Naive thymus-derived CD4-positive, alpha-beta T cell (primary cell): ENCODE data around the gene LRBA. TPM values are rescaled to one million over a fixed set of nuclear protein-coding genes. Genes with fewer than 3 reads are reported as not detected.
A peak's percentile ranks its signal among the peaks of the same experiment; 100 is the strongest.

Experiments
- ATAC-seq: fragments of 150-1000 bp; cut with Tn5 transposase; 2 replicates; pipeline ENCODE4 v1.10.0; 2021; ENCODE audit warnings: mild to moderate bottlenecking, moderate library complexity
- CTCF ChIA-PET: fragments of 350-600 bp; sonication (Branson Sonifier 250); formaldehyde crosslinking; loops from one replicate; lab custom pipeline; 2021; ENCODE audit warnings: antibody characterized with exemption; lab: Charles Lee
- POLR2A ChIA-PET: fragments of 350-600 bp; sonication (Branson Sonifier 250); formaldehyde crosslinking; loops from one replicate; lab custom pipeline; 2021; ENCODE audit warnings: antibody characterized with exemption, inconsistent platforms; lab: Charles Lee
- DNase-seq, 9 donors: peaks; one replicate each; pipeline versions ENCODE4 v3.0.0 to v3.0.0-alpha.2; 2020 to 2022; ENCODE audit warnings: mixed read lengths in 1 of 9
- H3K27ac ChIP-seq: one replicate; pipeline ENCODE4 v1.7.0; 2013; ENCODE audit warnings: mild to moderate bottlenecking, low read depth, low read length, moderate library complexity
- H3K27me3 ChIP-seq, 2 donors: one replicate each; pipeline ENCODE4 v1.7.0; 2013; ENCODE audit warnings: low read length in 2 of 2, mild to moderate bottlenecking in 2 of 2, moderate library complexity in 2 of 2; ENCODE audit not compliant: control insufficient read depth in 2 of 2, insufficient read depth in 2 of 2
- H3K36me3 ChIP-seq, 3 experiments: 1 replicate in 2 of 3; 2 replicates in 1 of 3; pipeline ENCODE4 v1.7.0; 2013; ENCODE audit warnings: low read length in 3 of 3, mild to moderate bottlenecking in 3 of 3, moderate library complexity in 1 of 3; ENCODE audit not compliant: insufficient read depth in 3 of 3, control insufficient read depth in 2 of 3
- H3K4me1 ChIP-seq, 2 donors: one replicate each; pipeline ENCODE4 v1.7.0; 2013; ENCODE audit warnings: low read length in 2 of 2, mild to moderate bottlenecking in 2 of 2, moderate library complexity in 1 of 2; ENCODE audit not compliant: control insufficient read depth in 2 of 2, insufficient read depth in 2 of 2
- H3K4me3 ChIP-seq: 2 replicates; pipeline ENCODE4 v1.7.0; 2013; ENCODE audit warnings: mild to moderate bottlenecking, low read length
- H3K9me3 ChIP-seq, 3 experiments: 1 replicate in 2 of 3; 2 replicates in 1 of 3; pipeline ENCODE4 v1.7.0; 2013; ENCODE audit warnings: low read length in 3 of 3; ENCODE audit not compliant: control insufficient read depth in 2 of 3
- H3K27ac Mint-ChIP-seq, 9 donors: one replicate each; pipeline ENCODE4 v1.8.0; 2020 to 2022; ENCODE audit warnings: mixed read lengths in 9 of 9, mild to moderate bottlenecking in 8 of 9, moderate library complexity in 5 of 9, inconsistent platforms in 2 of 9
- H3K27me3 Mint-ChIP-seq, 5 donors: one replicate each; pipeline ENCODE4 v1.8.0; 2021 to 2022; ENCODE audit warnings: mixed read lengths in 5 of 5, mild to moderate bottlenecking in 1 of 5
- H3K36me3 Mint-ChIP-seq, 5 donors: one replicate each; pipeline ENCODE4 v1.8.0; 2020 to 2022; ENCODE audit warnings: mixed read lengths in 5 of 5, mild to moderate bottlenecking in 3 of 5, inconsistent platforms in 1 of 5
- H3K4me1 Mint-ChIP-seq, 7 donors: one replicate each; pipeline ENCODE4 v1.8.0; 2020 to 2022; ENCODE audit warnings: mixed read lengths in 7 of 7, mild to moderate bottlenecking in 3 of 7, inconsistent platforms in 1 of 7
- H3K4me3 Mint-ChIP-seq, 10 donors: one replicate each; pipeline ENCODE4 v1.8.0; 2020 to 2022; ENCODE audit warnings: mild to moderate bottlenecking in 10 of 10, mixed read lengths in 10 of 10, moderate library complexity in 6 of 10, inconsistent platforms in 2 of 10
- H3K9me3 Mint-ChIP-seq, 11 donors: one replicate each; pipeline ENCODE4 v1.8.0; 2020 to 2022; ENCODE audit warnings: mixed read lengths in 11 of 11, mild to moderate bottlenecking in 4 of 11, inconsistent platforms in 1 of 11, moderate library complexity in 1 of 11
- intact Hi-C, 2 donors: fragments of 100-400 bp; cut with micrococcal nuclease; formaldehyde crosslinking; loops; one replicate each; pipeline ENCODE4 v1.15.1; 2023
- polyA plus RNA-seq, 2 donors: library from polyadenylated mRNA; unstranded; fragments of 300-500 nt; fragmentation: Illumina TruSeq; gene quantifications; one replicate each; pipeline ENCODE4 v1.2.3, GENCODE V29; 2021
- total RNA-seq, 6 experiments: library from RNA in 5 of 6; stranded (reverse) in 5 of 6; gene quantifications; 1 replicate in 5 of 6; 2 replicates in 1 of 6; pipeline ENCODE4 v1.2.3 and lab custom pipeline; 2021 to 2026

The LRBA gene
- total and polyA plus RNA-seq, 7 experiments from 2014 or later, result 20.8 to 71.4 (median 58.4) TPM

DNA sequence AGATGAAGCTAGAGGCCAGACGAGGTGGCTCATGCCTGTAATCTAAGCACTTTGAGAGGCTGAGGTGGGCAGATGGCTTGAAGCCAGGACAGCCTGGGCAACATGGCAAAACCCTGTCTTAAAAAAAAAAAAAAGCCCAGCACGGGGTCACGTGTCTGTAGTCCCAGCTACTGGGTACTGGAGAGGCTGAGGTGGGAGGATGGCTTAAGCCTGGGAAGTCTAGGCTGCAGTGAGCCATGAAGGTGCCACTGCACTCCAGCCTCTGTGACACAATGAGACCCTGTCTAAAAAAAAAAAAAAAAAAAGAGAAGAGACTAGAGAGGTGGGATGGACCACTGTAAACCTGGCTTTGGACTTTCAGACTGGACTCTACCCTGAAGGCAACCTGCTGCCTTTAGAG lies 10.7 kb upstream of the LRBA start:
- H3K4me1 ChIP-seq, result peaks cover 0 to 5% of the 10 kb centered on the region in 2 donors
- Mint-ChIP-seq H3K27me3 (peaks cover 0 to 5% (median 0%) of the 10 kb centered on the region in 5 donors), H3K36me3 (no peaks in the 10 kb centered on the region), H3K27ac (no peak overlapping the region), H3K9me3 (no peaks in the 10 kb centered on the region), H3K4me1 (peaks cover 0 to 7% (median 1%) of the 10 kb centered on the region in 7 donors), H3K4me3 (no peak overlapping the region)
- ATAC-seq, result no peak
- intact Hi-C loops, result no loop called here
- no peak overlapping the region for H3K4me3 ChIP-seq
- H3K9me3 ChIP-seq, result no peaks in the 10 kb centered on the region
- H3K36me3 ChIP-seq, result no peaks in the 10 kb centered on the region
- CTCF ChIA-PET, result interaction anchor here (0.6 kb wide), 1 partner anchor 8 kb away, joined by 5 read pairs; no protein-coding TSS in a partner anchor
- no peak overlapping the region for H3K27ac ChIP-seq
- H3K27me3 ChIP-seq, result no peaks in the 10 kb centered on the region
- no peak for DNase-seq
- POLR2A ChIA-PET, result no interaction called here

DNA sequence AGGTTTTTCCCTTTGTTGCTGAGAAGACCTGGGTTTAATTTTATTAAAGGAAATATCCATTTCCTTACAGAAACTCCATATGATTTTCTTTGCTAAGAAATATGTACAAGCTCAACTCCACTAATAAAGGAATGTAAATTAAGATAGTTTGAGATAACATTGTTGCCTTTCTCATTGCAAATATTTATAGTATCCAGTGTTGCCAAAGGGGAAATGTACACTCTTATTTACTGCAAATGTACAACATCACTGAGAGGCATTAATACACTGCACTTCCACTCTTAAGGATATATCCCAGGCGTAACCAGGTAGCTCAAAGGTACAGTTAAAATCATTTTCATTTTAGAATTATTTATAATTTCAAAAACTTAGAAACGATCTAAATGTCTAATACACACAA lies 7.5 kb upstream of the LRBA start:
- intact Hi-C loops, result no loop called here
- no peaks in the 10 kb centered on the region for H3K4me1 Mint-ChIP-seq
- Histone ChIP-seq H3K36me3 (no peaks in the 10 kb centered on the region), H3K27me3 (no peaks in the 10 kb centered on the region), H3K4me1 (no peaks in the 10 kb centered on the region), H3K27ac (no peak overlapping the region), H3K4me3 (no peak overlapping the region), H3K9me3 (no peaks in the 10 kb centered on the region)
- ChIA-PET CTCF (no interaction called here), POLR2A (no interaction called here)
- H3K4me3 Mint-ChIP-seq, result no peak overlapping the region
- no peak for DNase-seq
- H3K36me3 Mint-ChIP-seq, result no peaks in the 10 kb centered on the region
- no peak for ATAC-seq
- no peaks in the 10 kb centered on the region for H3K9me3 Mint-ChIP-seq
- H3K27ac Mint-ChIP-seq, result no peak overlapping the region
- peaks cover 0 to 3% (median 0%) of the 10 kb centered on the region in 5 donors for H3K27me3 Mint-ChIP-seq

DNA sequence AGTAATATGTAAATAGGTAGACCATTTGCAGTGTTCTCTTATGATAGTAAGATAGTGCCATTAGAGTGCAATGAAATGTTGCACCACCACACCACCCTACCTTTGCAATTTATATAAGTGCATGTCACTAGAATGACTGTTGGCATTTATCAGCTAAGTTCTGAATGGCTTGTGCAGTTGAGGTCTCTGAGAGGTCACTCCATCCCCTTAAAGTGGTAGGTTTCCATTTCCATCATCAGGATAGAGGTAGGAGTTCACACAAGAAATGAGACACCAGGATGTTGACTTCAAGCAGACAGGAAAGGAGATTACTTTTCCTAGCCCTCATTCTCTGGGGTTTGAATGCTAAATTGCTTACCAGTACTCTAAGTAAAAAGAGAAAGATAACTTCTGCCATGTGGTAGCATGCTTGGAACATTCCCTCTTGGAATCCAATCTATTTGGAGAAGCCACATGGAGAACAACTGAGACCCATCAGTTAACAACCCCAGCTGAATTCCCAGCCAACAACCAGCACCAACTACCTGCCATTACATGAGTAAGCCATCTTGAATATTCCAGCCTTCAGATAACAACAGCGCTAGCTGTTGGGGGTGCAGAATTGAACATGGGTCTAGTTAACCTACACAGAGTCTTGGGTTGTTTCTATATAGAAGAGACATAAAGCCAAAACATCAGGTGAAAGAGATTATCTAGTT lies 6.7 kb upstream of the LRBA start:
- H3K36me3 ChIP-seq, result no peaks in the 10 kb centered on the region
- peaks cover 0 to 3% (median 0%) of the 10 kb centered on the region in 5 donors for H3K27me3 Mint-ChIP-seq
- no peaks in the 10 kb centered on the region for H3K9me3 ChIP-seq
- no peak overlapping the region for H3K27ac ChIP-seq
- no peak for ATAC-seq
- no peak overlapping the region for H3K27ac Mint-ChIP-seq
- no peak overlapping the region for H3K4me3 ChIP-seq
- no peak for DNase-seq
- CTCF ChIA-PET, result no interaction called here
- no peak overlapping the region for H3K4me3 Mint-ChIP-seq
- H3K4me1 Mint-ChIP-seq, result no peaks in the 10 kb centered on the region
- H3K9me3 Mint-ChIP-seq, result no peaks in the 10 kb centered on the region
- intact Hi-C loops, result no loop called here
- H3K27me3 ChIP-seq, result no peaks in the 10 kb centered on the region
- POLR2A ChIA-PET, result interaction anchor here (0.6 kb wide), 1 partner anchor 100 kb away, joined by 3 read pairs; no protein-coding TSS in a partner anchor
- peaks cover 0 to under 1% of the 10 kb centered on the region in 2 donors for H3K4me1 ChIP-seq
- no peaks in the 10 kb centered on the region for H3K36me3 Mint-ChIP-seq

DNA sequence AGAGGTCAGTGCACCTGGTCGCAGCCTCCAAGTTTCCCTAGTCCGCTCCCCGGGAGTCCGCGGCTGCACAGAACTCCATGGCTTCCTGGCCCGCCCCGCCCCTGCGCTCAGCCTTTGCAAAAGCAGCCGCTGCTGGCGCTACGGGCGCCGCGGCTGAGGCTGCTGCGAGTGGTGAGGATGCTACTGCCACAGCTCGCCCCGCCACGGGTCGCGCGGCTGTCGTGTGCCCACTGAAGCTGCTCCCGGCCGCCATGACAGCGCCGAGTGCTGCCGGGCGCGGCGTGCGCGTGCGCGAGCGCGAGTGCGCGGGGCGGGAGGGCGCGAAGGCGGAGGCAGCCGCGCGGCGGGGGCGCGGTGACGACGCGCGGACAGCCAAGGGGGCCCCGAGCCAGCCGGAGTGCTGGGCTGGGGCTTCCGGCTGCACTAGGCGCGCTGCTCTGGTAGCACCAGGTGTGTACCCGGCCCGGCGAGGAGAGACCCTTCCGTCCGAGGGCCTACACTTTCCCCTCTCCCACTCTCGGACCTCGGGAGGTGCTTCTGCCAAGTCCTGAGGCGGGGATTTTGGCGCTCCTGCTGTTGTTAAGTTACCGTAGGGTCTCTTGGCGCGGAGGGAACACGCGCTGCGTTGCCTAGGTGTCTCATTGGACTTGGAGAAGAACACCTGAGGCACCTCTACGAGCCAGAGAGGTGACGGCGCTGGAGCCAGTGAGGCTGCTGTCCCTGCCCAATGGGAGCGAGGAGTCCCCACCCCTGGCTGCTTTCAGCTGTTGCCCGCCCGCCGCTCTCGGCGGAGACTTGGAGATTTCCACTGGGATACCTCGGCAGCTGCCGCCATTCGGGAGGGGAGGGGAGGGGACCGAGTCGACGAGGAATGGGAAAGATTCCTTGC lies 619 bp upstream of the LRBA start:
- no peaks in the 10 kb centered on the region for H3K27me3 ChIP-seq
- Mint-ChIP-seq H3K27me3 (no peaks in the 10 kb centered on the region), H3K9me3 (no peaks in the 10 kb centered on the region), H3K4me1 (peaks cover 20 to 34% (median 32%) of the 10 kb centered on the region in 7 donors), H3K4me3 (peak overlapping the region; percentile 95 to 100 (median 99)), H3K36me3 (peaks cover 0 to 7% (median 0%) of the 10 kb centered on the region in 5 donors), H3K27ac (peak overlapping the region; percentile 90 to 100 (median 98))
- no peaks in the 10 kb centered on the region for H3K9me3 ChIP-seq
- ATAC-seq (peak; percentile 88), DNase-seq (peak; percentile 76 to 89 (median 87))
- CTCF ChIA-PET, result no interaction called here
- intact Hi-C loops, result loop anchor here (1.0 to 10.0 kb wide), 12 partner anchors 17 to 1764 kb away; partner anchors contain the start of genes GATB (in 2 of the 2), RPS3A (in 2 of the 2), TMEM154 (in 2 of the 2) and ARFIP1 (in 1 of the 2)
- POLR2A ChIA-PET, result interaction anchor here (0.9 to 4.9 kb wide), 6 partner anchors 11 to 1664 kb away, joined by 3 to 36 read pairs (median 3); partner anchors contain the start of genes RPS3A and TMEM154
- peak overlapping the region; percentile 97 for H3K27ac ChIP-seq
- H3K4me1 ChIP-seq, result peaks cover 18 to 32% of the 10 kb centered on the region in 2 donors
- peak overlapping the region; percentile 99 for H3K4me3 ChIP-seq
- peaks cover 0 to 11% (median 0%) of the 10 kb centered on the region in 3 experiments for H3K36me3 ChIP-seq

DNA sequence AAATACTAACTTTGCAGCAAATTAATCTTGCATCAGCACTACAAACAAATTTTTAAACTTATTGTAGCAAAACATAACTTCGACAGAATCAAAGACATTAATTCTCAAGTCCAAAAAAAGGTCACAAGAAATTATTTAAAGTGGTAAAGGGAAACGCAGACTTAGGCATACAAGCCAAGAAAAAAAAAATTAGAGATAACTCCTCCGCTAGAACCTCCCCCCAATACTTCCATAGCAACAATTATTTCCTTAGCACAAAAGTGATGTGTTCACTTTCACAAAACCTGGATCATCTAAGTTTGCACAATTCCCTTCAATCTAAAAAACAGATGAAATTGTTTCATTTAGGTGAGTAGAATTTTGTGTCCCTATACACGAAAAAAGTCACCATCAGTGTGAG lies 1.1 kb downstream of the LRBA start:
- Histone ChIP-seq H3K27ac (peak overlapping the region; percentile 97), H3K4me3 (peak overlapping the region; percentile 99), H3K27me3 (no peaks in the 10 kb centered on the region), H3K36me3 (peaks cover 0 to 11% (median 0%) of the 10 kb centered on the region in 3 experiments), H3K9me3 (no peaks in the 10 kb centered on the region), H3K4me1 (peaks cover 18 to 32% of the 10 kb centered on the region in 2 donors)
- intact Hi-C loops, result loop anchor here (2.0 to 10.0 kb wide), 5 partner anchors 107 to 1661 kb away; partner anchors contain the start of genes FHIP1A (in 1 of the 2), GATB (in 1 of the 2) and TMEM154 (in 1 of the 2)
- CTCF ChIA-PET, result no interaction called here
- no peaks in the 10 kb centered on the region for H3K27me3 Mint-ChIP-seq
- peak overlapping the region; percentile 95 to 100 (median 99) for H3K4me3 Mint-ChIP-seq
- ATAC-seq (no peak), DNase-seq (no peak)
- H3K36me3 Mint-ChIP-seq, result peaks cover 0 to 9% (median 3%) of the 10 kb centered on the region in 5 donors
- H3K9me3 Mint-ChIP-seq, result no peaks in the 10 kb centered on the region
- POLR2A ChIA-PET, result interaction anchor here (0.6 to 4.9 kb wide), 3 partner anchors 65 to 153 kb away, joined by 3 to 36 read pairs (median 5); partner anchors contain the start of gene RPS3A
- H3K4me1 Mint-ChIP-seq, result peaks cover 22 to 37% (median 32%) of the 10 kb centered on the region in 7 donors
- H3K27ac Mint-ChIP-seq, result peak overlapping the region in 8 of 9 donors; percentile 90 to 100 (median 97)

DNA sequence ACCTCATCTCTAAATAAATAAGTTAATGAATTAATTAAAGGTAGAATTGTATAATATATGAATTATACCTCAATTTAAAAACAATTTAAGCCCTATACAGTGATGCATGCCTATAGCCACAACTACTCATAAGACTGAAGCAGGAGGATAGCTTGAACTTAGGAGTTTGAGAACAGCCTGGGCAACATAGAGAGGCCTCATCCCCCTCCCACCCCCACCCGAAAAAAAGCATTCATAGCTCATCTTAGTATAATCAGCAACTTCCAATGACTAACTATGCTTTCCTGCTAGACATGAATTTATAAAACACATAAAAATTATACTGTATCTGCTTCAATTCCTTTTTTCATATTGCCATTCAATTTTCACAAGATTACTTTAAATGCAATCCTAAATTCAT lies 1.6 kb downstream of the LRBA start:
- intact Hi-C loops, result loop anchor here (5.0 to 10.0 kb wide), 3 partner anchors 106 to 1661 kb away; partner anchors contain the start of gene TMEM154 (in 1 of the 2)
- H3K4me3 ChIP-seq, result peak overlapping the region; percentile 99
- POLR2A ChIA-PET, result interaction anchor here (4.9 kb wide), 1 partner anchor 86 kb away, joined by 36 read pairs; the partner anchor contains the start of gene RPS3A

More for the DNA sequence above, 1.6 kb downstream of the LRBA start:
- H3K27ac Mint-ChIP-seq, result peak overlapping the region in 5 of 9 donors; percentile 41 to 98 (median 53)
- H3K36me3 Mint-ChIP-seq, result peaks cover 0 to 9% (median 3%) of the 10 kb centered on the region in 5 donors
- peaks cover 22 to 37% (median 32%) of the 10 kb centered on the region in 7 donors for H3K4me1 Mint-ChIP-seq
- H3K4me1 ChIP-seq, result peaks cover 18 to 32% of the 10 kb centered on the region in 2 donors
- ATAC-seq, result no peak
- H3K27me3 Mint-ChIP-seq, result no peaks in the 10 kb centered on the region
- no peaks in the 10 kb centered on the region for H3K27me3 ChIP-seq
- H3K27ac ChIP-seq, result peak overlapping the region; percentile 6
- DNase-seq, result no peak
- peak overlapping the region; percentile 95 to 100 (median 99) for H3K4me3 Mint-ChIP-seq
- CTCF ChIA-PET, result no interaction called here
- H3K36me3 ChIP-seq, result peaks cover 0 to 11% (median 0%) of the 10 kb centered on the region in 3 experiments
- no peaks in the 10 kb centered on the region for H3K9me3 ChIP-seq
- no peaks in the 10 kb centered on the region for H3K9me3 Mint-ChIP-seq
